Measurements from ENCODE around the gene PHOX2A.

PHOX2A gene

GRCh38 chr11:72233056-72233772 is 10.8 kb downstream of the PHOX2A start:
- DNase-seq, result no peak

- DNase-seq, result no peak
Observed at GRCh38 chr11:72232260-72233055, 11.5 kb downstream of the PHOX2A start.

- DNase-seq, result no peak
Observed at GRCh38 chr11:72231396-72232259, 12.3 kb downstream of the PHOX2A start.

- DNase-seq, result no peak
Observed at GRCh38 chr11:72230764-72231365, 13.1 kb downstream of the PHOX2A start.

GRCh38 chr11:72229925-72230763 is 13.8 kb downstream of the PHOX2A start:
- DNase-seq, result no peak

- no peak for DNase-seq
Observed at GRCh38 chr11:72229336-72229924, 14.5 kb downstream of the PHOX2A start.

- no peak for DNase-seq
Observed at GRCh38 chr11:72228844-72229231, 15.1 kb downstream of the PHOX2A start.

GRCh38 chr11:72228229-72228843 is 15.6 kb downstream of the PHOX2A start:
- no peak for DNase-seq

GRCh38 chr11:72227316-72228228 is 16.4 kb downstream of the PHOX2A start:
- peak; percentile 96 for DNase-seq

- DNase-seq, result no peak
Observed at GRCh38 chr11:72226701-72227100, 17.3 kb downstream of the PHOX2A start.

- DNase-seq, result no peak
Observed at GRCh38 chr11:72225411-72225951, 18.5 kb downstream of the PHOX2A start.

GRCh38 chr11:72224564-72225410 is 19.2 kb downstream of the PHOX2A start, which contains the start of gene INPPL1:
TSS of gene INPPL1 (plus strand) at chr11:72224767. CDS start at chr11:72224985, 218 bp downstream.
- no peak for DNase-seq

GRCh38 chr11:72223615-72224563 is 20.1 kb downstream of the PHOX2A start:
- DNase-seq, result no peak

- peak; percentile 92 for DNase-seq
Observed at GRCh38 chr11:72222907-72223614, 20.9 kb downstream of the PHOX2A start.

- DNase-seq, result no peak
Observed at GRCh38 chr11:72222106-72222891, 21.7 kb downstream of the PHOX2A start.

Data from SHP77 treated with DMSO at 0.1 percent for 48 hours (cell line).